HG03103 (cell line): ENCODE measurements around the gene CCDC63.
"Not testable (repeated sequence)": the region's sequence is repeated elsewhere in the genome, so short reads cannot be mapped to it uniquely, and the experiment has no call there.

Experiments
- ATAC-seq: cut with Tn5 transposase; IDR thresholded peaks from one replicate; pipeline ENCODE4 v1.9.1; 2021; ENCODE audit warnings: low read depth; ENCODE audit not compliant: unreplicated experiment

CCDC63 gene

DNA sequence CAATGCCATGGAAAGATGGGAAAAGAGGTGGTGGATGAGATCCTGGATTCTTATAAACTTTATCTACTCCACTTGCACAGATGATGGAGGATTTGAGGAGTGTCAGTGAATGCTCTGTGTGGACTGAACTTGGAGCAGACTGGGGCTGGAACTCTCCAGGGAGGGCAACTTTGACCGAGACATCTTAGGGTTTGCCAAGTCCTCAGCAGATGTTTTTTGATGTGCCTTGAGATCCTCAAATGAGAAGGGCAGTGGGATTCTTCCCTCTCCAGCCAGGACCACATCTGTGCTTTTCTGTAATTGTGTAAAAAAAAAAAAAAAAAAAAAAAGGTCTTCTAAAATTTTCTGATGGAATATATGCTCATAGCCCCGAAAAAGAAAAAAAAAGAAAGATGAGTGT, 96.6 kb downstream of the CCDC63 start:
- no peak for ATAC-seq

DNA sequence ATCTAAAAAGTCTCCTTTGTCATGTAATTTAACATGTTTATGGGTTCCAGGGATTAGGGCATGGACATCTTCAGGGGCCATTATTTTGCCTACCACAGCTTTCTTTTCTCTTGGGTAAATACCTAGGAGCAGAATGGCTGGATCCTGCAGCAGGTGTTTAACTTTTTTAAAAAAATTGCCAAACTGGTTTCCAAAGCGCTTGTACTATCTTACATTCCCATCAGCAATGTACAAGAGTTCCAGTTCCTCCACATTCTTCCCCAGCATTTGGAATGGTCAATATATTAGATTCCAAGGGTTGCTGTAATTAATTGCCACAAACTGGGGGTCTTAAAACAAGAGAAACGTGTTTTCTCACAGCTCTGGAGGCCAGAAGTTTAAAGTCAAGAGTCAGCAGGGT, 101.3 kb downstream of the CCDC63 start:
- ATAC-seq = no peak

DNA sequence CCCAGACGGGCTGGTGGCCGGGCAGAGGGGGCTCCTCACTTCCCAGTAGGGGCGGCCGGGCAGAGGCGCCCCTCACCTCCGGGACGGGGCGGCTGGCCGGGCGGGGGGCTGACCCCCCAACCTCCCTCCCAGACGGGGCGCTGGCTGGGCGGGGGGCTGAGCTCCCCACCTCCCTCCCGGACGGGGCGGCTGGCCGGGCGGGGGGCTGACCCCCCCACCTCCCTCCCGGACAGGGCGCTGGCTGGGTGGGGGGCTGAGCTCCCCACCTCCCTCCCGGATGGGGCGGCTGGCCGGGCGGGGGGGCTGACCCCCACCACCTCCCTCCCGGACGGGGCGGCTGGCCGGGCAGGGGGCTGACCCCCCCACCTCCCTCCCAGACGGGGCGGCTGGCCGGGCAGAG, 103.7 kb downstream of the CCDC63 start:
- not testable (repeated sequence) for ATAC-seq

DNA sequence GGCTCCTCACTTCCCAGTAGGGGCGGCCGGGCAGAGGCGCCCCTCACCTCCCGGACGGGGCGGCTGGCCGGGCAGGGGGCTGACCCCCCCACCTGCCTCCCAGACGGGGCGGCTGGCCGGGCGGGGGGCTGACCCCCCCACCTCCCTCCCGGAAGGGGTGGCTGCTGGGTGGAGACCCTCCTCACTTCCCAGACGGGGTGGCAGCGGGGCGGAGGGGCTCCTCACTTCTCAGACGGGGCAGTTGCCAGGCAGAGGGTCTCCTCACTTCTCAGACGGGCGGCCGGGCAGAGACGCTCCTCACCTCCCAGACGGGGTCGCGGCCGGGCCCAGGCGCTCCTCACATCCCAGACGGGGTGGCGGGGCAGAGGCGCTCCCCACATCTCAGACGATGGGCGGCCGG, 104.1 kb downstream of the CCDC63 start:
- ATAC-seq = not testable (repeated sequence)
